GM19328 (cell line): ENCODE results near the gene CD93.

Source experiments
- ATAC-seq: cut with Tn5 transposase; IDR thresholded peaks from one replicate; pipeline ENCODE4 v1.9.1; 2021; ENCODE audit warnings: mild to moderate bottlenecking, moderate library complexity; ENCODE audit not compliant: unreplicated experiment

Gene CD93

DNA sequence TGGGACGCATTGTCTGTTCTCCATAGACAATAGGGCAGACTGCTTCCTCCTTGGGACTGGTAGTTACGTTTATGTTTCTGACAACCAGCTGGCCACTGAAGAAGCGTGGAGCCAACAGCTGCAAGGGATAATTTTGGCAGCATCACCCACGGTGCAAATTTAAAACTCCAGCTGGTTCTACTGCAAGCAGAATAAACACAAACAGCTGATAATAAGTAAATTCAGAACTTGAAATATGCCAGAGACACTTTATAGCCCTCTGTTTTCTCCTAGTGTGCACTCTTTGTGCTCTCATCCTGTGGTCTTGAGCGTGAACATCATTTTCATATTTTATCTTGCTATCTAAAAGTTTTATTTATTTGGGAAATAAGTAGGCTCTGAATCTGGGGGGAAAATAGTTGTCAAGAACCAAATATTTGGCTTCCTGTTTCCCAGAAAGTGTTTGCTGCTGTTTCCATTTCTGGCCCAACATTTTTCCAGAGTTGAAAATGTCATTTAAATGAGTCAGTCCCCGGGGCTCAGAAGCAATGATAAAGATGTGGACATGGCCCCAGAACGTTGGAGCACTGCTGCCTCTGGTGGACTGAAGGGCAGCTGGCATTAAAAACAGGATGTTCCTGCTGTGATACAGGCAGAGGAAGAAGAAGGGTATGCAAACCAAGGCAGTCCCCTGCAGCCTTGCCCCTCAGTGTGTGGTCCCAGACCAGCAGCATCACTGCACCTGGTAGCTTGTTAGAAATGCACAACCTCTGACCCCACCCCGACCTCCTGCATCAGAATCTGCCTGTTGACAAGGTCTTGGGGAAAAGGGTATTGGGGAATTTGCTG is 24.2 kb downstream of the CD93 start:
- ATAC-seq, result no peak

DNA sequence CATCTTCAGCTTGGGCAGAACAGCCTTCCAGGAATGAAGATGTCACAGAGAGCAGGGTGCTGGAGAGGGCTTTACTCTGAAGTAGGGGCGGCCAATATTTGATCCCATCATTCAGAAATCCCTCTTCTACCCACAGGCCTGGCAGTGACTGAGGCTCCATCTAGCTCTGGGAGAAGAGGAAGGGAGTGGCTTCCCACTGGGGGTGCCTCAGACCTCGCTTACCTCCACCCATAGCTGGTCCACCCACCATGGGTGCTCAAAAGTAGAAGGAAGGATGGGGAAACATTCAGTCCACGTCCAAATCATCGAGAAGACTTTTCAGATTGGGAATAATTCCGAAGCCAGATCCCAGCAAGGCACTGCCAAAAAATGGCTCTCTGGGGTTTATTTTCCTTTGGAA is 24.9 kb downstream of the CD93 start:
- ATAC-seq, result no peak

DNA sequence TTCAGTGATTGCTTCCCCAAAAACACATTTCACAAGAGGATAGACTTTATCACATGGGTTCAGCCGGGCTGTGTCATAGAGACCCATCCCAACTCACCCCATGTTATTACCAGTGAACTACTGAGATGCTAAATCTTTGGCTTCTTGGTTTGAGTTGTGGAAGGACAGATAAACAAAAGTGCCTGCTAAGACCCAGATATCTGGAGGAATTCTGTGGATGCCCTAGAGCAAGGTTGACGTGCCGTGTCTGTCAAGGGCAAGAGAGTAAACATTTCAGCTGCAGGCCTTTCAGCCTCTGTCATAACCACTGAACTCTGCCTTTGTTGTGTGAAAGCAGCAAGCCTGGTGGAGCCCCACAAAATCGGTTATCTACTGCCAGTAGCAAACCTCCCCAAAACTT is 25.5 kb downstream of the CD93 start:
- ATAC-seq, result no peak

DNA sequence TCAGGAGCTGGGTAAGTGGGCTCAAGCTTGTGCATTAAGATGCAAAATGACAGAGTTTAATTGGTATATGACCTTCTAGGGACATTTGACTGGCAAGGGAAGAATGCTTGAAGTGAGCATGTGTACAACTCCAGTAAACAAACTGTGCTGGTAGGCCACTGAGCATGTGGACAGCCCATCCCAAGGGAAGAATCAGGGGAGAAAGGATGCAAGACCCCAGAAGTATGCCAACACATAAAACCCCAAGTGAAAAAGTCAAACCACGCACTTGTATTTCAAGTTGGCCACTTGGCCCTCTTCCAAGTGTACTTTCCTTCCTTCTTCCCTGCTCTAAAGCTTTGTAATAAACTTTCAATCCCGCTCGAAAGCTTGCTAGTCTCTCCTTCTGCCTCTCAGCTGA is 26.3 kb downstream of the CD93 start:
- no peak for ATAC-seq

DNA sequence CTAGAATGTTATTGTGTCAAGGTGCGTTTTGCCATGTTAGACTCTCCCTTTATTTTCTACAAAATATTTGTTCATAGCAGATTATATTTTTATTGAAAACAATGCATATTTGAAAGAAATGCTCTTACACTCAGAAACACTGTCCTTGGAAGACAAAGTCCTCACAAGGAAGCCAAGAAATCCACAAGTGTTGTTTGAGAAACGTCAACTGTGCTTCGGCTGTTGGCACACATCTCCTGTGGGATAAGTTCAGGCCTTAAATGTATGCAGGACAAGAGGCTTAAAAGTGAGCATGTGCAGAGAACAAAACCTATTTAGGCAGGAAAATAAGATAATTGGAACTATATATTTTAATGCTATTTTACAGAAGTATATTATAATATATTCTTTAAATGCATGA is 27.1 kb downstream of the CD93 start:
- no peak for ATAC-seq

DNA sequence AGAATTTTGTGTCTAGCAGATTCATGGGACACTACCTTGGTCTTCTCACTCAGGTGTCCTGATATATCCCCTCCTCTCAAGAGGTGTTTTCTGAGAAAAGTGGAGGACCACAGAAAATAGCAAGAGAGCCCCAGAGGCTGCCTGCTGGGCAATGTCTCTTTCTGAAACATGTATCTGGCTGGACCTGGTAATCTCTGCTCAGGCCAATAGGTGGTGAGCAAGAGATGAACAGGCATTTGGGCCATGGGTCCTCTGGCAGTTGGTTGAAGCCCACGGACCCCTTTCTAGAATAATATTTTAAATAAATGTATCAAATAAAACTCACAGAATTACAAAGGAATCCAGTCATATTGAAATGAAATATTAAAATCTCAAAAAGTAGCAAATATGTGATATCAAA is 27.9 kb downstream of the CD93 start:
- ATAC-seq, result no peak

DNA sequence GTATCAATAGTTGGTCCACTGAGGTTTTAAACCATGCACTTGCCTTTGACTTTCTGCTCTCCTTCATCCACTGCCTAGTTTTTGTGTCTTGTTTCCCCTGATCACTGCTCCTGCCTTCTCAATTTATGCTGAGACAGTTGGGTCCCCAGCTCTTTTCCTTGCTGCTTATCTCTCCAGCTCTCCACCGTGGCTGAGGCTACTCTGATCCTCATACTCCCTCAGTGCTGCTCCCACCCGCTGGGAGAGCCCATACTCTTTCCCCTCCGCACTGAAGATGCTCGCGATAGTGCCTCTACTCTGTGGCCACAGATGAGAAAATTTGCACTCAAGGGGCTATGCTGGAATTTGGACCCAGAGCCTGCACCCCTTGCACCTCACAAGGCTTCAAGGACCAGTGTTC is 33.2 kb downstream of the CD93 start:
- no peak for ATAC-seq

DNA sequence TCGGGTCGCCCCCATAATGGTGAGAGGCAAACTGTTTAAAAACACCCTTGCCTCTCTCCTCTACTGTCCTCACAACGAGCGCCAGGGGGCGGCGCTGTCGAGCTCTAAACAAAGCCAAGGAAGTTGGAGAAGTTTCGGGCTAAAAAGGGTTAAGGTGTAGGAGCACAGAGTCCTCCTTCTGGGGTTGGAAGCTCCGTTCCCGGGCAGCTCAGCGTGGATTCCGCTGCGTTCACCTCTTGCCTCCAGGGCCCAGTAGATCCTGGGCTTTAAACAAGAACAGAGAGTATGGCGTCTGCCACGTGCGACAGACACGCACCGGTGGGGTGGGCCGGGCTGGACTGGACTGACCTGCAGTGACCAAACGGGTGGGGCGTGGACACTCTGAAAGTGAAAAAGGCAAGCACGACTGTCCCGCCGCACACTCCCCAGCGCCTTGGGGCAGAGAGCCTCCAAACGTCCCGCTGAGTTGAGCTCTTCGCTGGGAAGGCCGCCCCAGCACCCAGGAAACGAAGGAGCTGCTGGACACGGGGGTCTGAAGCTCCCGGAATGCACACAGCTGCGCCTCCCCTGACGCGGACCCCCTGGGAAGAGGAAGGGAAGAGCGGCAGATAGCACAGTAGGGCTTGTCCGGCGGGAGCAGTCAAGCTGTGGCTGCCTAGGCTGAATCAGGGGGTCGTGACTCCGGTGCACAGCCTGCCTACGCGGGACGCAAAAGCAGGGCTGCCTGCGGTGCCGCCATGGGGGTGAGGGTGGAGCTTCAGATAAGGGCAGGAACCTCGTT is 35.1 kb downstream of the CD93 start:
- no peak for ATAC-seq

DNA sequence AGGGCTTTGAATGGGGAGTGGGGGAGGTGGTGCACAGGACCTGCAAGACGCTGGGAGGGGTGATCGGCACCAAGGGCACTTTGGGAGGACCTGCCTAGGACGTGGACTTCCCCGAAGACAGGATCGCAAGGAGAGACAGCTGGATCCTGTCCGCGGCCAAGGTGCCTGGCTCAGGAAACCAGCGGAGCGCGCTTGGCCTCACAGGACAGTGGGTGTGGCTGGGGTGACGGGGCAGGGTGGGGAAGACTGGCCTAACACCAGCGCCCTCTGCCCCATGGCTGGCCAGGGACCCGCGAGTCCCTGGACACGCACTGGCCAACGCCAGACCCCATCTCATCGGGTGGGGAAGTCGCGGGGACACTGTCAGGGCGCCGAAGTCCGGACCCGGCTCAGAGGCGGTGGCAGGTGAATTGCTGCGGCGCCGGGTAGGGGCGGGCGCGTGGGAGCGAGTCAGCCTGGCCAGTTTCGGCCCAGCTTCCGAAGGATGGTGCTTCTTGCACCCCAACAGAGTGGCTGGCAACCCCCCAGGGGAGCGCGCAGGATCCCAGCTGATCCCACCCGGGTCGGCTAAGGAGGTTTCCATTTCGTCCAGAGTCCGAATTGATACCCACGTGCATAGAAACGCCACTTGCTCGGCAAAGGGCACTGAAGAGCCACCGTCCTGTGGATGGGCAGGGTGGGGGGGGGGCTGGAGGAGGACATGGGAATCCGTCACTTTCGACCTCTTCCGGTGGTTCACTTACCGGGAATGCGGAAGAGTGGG is 35.9 kb downstream of the CD93 start:
- no peak for ATAC-seq

DNA sequence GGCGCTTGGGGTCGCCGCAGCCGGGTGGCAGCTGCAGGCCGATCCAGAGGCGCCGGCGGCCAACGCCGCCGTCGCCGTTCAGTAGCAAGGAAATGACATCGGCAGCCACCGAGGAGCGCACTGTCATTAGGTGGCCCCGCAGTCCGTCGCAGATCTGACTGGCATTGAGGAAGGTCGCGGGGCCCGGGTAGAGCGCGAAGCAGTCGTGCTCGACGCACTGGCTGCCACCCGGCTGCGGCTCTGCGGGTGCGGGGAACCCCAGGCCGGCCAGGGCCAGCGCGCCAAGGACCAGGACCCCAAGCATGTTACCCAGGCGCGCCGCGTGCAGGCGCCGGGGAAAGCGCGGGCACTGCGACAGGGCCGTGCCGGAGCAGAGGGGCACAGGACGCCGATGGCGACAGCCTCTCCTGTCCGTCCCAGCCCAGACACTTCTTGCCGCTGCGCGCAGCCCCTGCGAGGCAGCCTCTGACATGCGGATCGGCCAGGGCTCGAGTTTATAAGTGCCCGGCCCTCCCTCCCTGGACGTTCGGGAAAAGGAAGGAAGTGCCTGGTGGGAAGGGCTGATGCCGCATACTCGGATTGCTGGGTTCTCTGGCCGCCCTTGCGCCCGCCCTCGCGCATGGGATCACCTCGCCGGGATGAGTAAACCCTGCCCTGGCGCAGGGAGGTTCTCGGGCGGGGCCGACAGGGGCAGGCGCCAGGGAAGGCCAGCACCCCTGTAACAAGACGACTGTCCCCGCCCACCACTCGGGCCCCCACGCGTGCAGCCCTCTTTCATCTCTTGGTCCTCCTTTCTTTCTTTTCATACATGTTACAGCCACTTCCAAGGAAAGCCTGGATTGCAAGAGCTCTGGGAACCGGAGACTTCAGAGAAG is 36.7 kb downstream of the CD93 start, which contains the start of gene THBD:
TSS of gene THBD (minus strand) at position 472 of the 875 bp plus-strand sequence. CDS start at position 304, 168 bp downstream.
- no peak for ATAC-seq

DNA sequence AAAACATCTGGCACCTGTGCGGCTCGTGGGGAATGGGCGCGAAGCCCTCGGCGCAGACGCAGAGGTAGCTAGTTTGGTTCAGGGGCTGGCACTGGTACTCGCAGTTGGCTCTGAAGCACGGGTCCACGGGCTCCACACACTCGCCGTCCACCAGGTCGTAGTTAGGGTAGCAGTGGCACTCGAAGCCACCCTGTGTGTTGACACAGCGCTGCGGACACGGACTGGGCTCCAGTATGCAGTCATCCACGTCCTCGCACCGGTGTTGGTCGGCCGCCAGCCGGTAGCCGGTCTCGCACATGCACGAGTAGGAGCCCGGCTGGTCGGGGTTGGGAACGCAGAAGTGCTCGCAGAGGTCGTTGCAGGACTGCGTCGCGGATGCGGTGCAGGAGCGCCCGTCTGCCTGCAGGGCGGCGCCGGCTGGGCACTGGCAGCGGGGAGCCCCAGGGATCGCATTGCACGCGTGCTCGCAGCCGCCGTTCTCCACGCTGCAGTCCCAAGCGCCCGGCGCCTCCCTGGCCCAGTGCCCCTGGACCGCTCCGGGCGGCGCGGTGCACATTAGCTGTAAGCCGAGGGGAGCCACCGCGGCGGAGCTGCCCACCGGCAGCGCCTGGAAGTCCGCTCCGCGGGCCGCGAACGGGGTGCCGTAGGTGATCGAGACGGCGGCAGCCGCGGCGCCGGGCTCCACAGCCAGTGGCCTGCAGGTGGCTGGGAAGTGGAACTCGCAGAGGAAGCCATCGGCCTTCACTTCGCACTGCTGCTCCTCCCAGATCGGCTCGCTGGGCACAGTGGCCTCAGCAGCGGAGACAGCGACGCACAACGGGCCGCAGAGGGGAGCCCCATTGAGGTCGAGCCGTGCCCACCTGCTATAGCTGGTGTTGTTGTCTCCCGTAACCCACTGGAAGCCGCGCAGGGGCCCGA is 37.6 kb downstream of the CD93 start:
- no peak for ATAC-seq

DNA sequence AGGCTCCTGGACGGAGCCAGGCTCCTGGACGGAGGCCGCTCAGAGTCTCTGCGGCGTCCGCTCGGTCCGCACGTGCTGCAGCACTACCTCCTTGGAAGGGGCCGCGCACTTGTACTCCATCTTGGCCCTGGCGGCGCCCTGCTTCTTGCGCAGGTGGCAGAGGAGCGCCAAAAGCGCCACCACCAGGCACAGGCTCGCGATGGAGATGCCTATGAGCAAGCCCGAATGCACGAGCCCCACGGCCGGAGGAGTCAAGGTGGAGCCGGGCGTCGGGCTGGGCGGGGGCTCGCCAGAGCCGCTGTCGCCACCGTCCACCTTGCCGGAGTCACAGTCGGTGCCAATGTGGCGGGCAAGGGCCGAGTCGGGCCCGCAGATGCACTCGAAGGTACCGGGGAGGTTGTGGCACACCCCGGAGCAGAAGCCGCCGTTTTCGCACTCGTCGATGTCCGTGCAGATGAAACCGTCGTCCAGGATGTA is 38.3 kb downstream of the CD93 start:
- ATAC-seq, result no peak

DNA sequence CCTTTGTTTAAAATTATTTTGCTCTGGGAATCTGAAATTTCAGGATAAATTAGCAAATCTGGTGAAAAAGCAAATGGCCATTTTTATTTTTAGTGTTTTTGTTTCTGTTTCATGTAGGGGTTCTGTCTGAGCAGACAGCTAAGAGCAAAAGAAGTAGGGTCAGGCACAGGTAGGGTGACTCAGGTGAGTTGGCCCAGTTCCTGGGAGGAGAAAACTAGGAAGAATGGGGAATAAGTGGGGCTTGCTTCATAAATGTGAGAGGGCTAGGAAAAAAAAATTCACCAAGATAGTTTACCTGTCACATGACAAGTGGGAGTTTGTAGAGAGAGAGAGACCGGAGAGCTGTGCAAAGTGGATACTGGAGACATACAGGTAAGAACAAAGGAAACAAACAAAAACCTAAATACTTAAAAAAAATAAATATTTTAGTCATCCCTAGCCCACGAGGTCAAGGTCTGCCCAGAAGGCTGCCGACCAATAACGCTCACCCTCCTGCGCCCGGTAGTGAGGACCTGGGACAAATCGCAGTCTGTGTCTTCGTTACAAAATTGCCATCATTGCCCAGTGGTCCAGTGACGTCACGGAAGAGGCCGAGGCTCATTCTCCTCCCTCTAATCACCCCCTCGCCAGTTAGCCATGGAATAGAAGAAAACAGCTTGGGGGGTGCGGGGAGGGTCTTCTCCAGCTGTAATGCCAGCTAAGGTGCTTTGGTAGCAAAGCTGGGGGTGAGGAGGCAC is 39.0 kb downstream of the CD93 start:
- ATAC-seq, result no peak

DNA sequence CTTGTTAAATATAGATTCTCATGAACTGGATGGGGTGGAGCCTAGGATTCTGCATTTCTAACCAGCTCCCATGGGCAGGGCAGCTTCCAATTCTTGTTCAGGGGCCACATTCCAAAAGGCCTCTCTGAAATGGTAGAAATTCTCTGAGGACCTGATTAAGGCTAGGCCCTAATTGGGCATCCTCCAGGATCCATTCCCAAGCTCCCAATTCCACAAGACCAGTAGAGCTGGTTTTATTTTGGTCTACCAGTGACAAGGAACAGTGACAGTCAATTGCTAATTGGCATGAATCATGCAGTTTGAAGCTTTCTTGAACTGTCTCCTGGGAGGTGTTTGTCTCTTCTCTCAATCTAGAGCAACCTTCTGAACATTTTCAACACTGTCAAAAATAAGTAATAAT is 39.7 kb downstream of the CD93 start:
- no peak for ATAC-seq

DNA sequence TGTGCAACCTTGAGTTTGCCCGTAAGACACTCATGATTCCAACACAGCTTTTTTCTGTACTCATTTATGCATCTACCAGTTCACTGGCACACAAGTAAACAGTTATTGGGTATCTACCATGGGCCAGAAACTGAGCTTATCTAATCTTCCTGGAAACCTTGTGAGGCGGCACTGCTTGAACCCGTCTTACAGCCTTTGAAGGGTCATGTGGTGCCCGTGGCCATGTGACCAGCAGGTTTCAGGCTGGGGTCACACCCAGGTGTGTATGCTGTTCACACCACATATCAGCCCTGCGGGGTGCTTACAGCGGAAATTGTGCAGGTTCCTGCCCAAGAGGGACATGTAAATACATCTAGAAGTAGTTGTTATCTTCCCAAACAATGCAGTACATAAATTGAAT is 42.7 kb downstream of the CD93 start:
- ATAC-seq, result no peak

DNA sequence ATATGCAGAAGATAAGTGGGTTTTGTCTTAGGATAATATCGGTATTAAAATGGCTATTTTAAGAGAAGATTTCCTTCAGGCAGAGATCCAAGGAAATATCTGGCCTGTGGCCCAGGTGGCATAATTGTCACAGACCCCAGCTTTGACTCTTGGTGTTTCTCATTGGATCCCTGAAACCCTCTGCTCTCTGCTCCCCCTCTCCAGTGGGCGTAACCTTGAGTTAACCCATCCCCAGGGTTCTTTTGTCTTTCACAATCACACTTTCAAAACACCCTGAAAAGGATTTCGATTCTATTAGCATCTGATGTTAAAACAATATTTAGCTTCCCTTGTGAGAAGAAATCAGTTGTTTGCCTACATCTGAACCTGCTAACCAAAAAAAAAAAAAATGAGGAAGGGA is 43.9 kb downstream of the CD93 start:
- no peak for ATAC-seq

DNA sequence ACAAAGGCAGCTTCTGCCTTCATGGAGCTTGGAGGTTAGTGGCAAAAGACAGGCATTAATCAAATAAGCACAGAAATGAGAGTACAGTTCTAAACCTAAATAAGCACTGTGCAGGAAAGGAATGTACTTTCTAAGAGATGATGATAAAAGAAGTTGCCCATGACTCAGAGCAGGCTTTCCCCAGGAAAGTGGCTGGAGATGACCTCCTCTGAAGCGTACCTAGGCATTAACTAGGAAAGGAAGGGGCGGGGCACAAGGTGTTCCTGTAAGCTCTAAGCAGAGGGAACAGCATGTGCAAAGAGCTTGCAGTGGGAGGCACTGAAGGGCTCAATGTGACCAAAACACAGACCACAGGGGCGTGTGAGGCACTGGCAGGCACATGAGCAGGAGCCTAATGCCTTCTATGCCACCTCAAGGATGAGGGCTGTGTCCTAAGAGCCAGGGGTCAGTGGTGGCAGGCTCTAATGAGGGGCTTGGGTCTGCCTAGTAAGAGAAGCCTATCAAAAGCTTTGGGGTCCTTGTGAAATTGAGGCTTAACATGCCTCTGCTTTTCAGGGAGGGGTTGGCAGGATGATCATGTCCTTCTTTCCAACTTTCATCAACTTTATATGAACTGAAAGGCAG is 46.1 kb downstream of the CD93 start:
- ATAC-seq, result no peak
